ENCODE data around the gene DLG1. TPM values are rescaled to one million over a fixed set of nuclear protein-coding genes. Genes with fewer than 3 reads are reported as not detected.

The DLG1 gene
- polyA plus RNA-seq, 4 donors: 25.5 to 68.9 (median 39.7) TPM

DNA sequence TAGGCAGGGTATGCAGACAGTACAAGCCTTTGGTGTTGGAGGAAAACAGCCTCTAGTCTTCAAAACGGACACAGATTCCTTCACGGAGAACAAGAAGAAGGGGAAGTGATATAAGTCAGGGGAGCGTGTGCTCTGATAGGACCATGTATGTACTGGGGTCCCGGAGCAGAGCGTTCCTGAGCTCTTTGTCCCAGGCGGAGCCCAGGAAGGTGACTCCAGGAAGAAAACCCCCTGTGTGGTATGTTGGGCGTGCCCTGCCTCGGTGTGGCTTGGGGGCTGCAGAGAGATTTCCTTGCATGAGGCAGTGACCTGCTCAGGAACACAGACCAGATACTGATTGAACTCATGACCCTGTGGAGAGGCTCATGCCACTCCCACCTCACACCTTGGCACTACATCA is 290.5 kb downstream of the DLG1 start:
- H3K36me3 ChIP-seq (ENCODE audit: control insufficient read depth in 3 of 3, insufficient read depth in 2 of 3, low read depth in 1 of 3, low read length in 3 of 3): peaks cover 0 to 88% (median 0%) of the 10 kb centered on the region in 3 donors
- peaks cover 0 to 40% (median 0%) of the 10 kb centered on the region in 3 donors for H3K4me1 ChIP-seq (ENCODE audit: control insufficient read depth in 3 of 3, insufficient read depth in 2 of 3, low read depth in 1 of 3, low read length in 2 of 3)
- no peaks in the 10 kb centered on the region for H3K9me3 ChIP-seq (ENCODE audit: control insufficient read depth in 2 of 2, insufficient read depth in 1 of 2, low read depth in 1 of 2, low read length in 1 of 2)
- peak overlapping the region in 1 of 3 donors; percentile 62 for H3K27ac ChIP-seq (ENCODE audit: low read depth in 1 of 3, low read length in 2 of 3)
- WGBS, 3 donors: 79 to 87% (median 84%) methylated on average over 8 of the region's 8 CpGs
- H3K27me3 ChIP-seq (ENCODE audit: control insufficient read depth in 3 of 3, insufficient read depth in 3 of 3, low read length in 3 of 3): no peaks in the 10 kb centered on the region
- no peak for DNase-seq
- H3K4me3 ChIP-seq (ENCODE audit: low read depth in 1 of 3, low read length in 3 of 3): no peak overlapping the region
- no peak for FAIRE-seq

DNA sequence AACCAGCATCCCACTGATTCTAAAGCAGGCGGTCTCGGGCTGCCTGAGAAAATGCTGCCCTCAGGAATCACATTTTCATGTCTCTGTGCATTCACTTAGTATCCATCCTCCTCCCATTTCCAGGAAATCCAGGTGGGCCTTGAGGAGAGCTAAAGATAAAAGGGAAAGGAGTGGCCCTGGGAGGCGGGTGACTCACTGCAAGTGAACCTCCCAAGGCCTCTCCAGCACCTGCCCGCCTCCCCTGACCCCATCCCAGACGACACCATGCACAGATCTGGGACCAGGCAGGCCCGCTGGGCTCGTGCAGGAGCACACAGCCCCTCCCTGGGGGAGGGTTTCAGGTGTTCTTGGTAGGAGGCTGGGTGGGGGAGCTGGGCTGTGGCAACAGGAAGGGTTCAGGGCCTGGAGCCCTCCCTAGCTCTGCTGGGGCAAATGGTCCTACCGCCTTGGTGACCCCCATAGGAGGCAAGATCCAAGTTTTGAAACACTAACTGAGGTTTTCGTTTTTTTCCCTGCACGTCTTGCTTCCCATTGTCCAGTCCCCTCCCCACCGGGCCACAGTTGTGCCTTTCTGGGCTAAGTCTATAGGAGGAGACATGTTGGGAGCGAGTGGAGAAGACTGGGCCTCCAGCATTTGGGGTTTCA is 291.0 kb downstream of the DLG1 start:
- Histone ChIP-seq H3K27me3 (ENCODE audit: control insufficient read depth in 3 of 3, insufficient read depth in 3 of 3, low read length in 3 of 3) (no peaks in the 10 kb centered on the region), H3K27ac (ENCODE audit: low read depth in 1 of 3, low read length in 2 of 3) (peak overlapping the region in 1 of 3 donors; percentile 62), H3K4me1 (ENCODE audit: control insufficient read depth in 3 of 3, insufficient read depth in 2 of 3, low read depth in 1 of 3, low read length in 2 of 3) (peaks cover 0 to 40% (median 0%) of the 10 kb centered on the region in 3 donors), H3K4me3 (ENCODE audit: low read depth in 1 of 3, low read length in 3 of 3) (no peak overlapping the region), H3K9me3 (ENCODE audit: control insufficient read depth in 2 of 2, insufficient read depth in 1 of 2, low read depth in 1 of 2, low read length in 1 of 2) (no peaks in the 10 kb centered on the region), H3K36me3 (ENCODE audit: control insufficient read depth in 3 of 3, insufficient read depth in 2 of 3, low read depth in 1 of 3, low read length in 3 of 3) (peaks cover 0 to 86% (median 0%) of the 10 kb centered on the region in 3 donors)
- DNase-seq: peak; percentile 56 to 81
- no peak for FAIRE-seq
- 47 to 69% (median 63%) methylated on average over 12 of the region's 12 CpGs for WGBS, 3 donors

- Histone ChIP-seq H3K9me3 (ENCODE audit: control insufficient read depth in 2 of 2, insufficient read depth in 1 of 2, low read depth in 1 of 2, low read length in 1 of 2) (no peaks in the 10 kb centered on the region), H3K36me3 (ENCODE audit: control insufficient read depth in 3 of 3, insufficient read depth in 2 of 3, low read depth in 1 of 3, low read length in 3 of 3) (peaks cover 0 to 85% (median 0%) of the 10 kb centered on the region in 3 donors), H3K4me3 (ENCODE audit: low read depth in 1 of 3, low read length in 3 of 3) (no peak overlapping the region), H3K27me3 (ENCODE audit: control insufficient read depth in 3 of 3, insufficient read depth in 3 of 3, low read length in 3 of 3) (no peaks in the 10 kb centered on the region), H3K27ac (ENCODE audit: low read depth in 1 of 3, low read length in 2 of 3) (peak overlapping the region in 1 of 3 donors; percentile 10), H3K4me1 (ENCODE audit: control insufficient read depth in 3 of 3, insufficient read depth in 2 of 3, low read depth in 1 of 3, low read length in 2 of 3) (peaks cover 0 to 40% (median 0%) of the 10 kb centered on the region in 3 donors)
- 91 to 93% (median 92%) methylated on average over 5 of the region's 5 CpGs for WGBS, 3 donors
- FAIRE-seq (no peak), DNase-seq (no peak)
Measured at GRCh38 chr3:197006860-197007259, 291.6 kb downstream of the DLG1 start.

GRCh38 chr3:197006446-197006845 is 292.0 kb downstream of the DLG1 start:
- no peaks in the 10 kb centered on the region for H3K27me3 ChIP-seq (ENCODE audit: control insufficient read depth in 3 of 3, insufficient read depth in 3 of 3, low read length in 3 of 3)
- FAIRE-seq (no peak), DNase-seq (no peak)
- WGBS, 3 donors: 72 to 85% (median 82%) methylated on average over 11 of the region's 11 CpGs
- H3K36me3 ChIP-seq (ENCODE audit: control insufficient read depth in 3 of 3, insufficient read depth in 2 of 3, low read depth in 1 of 3, low read length in 3 of 3): peaks cover 0 to 85% (median 0%) of the 10 kb centered on the region in 3 donors
- H3K4me3 ChIP-seq (ENCODE audit: low read depth in 1 of 3, low read length in 3 of 3): no peak overlapping the region
- H3K9me3 ChIP-seq (ENCODE audit: control insufficient read depth in 2 of 2, insufficient read depth in 1 of 2, low read depth in 1 of 2, low read length in 1 of 2): no peaks in the 10 kb centered on the region
- peaks cover 0 to 40% (median 0%) of the 10 kb centered on the region in 3 donors for H3K4me1 ChIP-seq (ENCODE audit: control insufficient read depth in 3 of 3, insufficient read depth in 2 of 3, low read depth in 1 of 3, low read length in 2 of 3)
- H3K27ac ChIP-seq (ENCODE audit: low read depth in 1 of 3, low read length in 2 of 3): peak overlapping the region in 1 of 3 donors; percentile 10

DNA sequence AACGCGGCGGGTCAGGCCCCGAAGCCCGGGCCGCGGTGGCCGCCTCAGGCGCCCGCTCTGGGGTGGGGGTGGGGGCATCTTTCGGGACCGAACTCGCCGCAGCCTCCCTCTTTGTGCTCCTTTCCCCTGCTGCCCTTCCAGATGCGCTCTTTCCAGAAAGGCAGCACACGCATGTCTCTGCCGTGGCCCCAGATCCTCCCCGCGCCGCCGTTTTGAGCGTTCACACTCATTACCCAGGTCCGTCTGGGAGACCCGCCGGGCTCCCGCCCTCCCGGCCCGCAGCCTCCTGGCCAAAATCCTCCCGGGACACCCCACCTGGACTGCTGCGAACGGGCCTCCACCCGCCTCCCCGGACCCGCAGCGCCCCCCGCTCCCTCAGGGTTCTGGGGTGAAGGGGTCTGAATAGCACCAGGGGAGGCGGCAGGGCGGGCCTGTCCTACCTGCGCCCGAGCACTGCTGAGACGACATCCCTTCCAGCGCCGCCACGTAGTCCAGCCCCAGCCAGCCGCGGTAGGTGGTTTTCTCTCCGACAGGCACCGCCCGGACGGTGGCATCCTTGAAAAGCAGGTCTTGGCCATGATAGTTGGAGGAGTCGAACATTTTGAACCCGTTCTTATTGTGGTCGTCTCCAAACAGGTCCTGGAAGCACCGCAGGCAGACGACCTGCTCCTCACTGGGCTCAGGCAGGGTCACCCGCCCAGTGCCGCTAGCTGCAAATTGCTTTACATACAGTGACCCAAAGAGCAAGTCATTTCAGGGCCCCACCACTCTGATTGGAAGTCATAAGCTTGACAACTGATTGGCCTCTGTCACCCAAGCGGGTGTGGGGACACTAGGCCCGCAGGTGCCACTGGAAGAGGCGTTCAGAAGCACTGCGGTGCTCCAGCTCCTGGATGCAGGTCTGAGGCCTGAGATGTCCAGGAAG is 294.7 kb downstream of the DLG1 start:
- Histone ChIP-seq H3K4me3 (ENCODE audit: low read depth in 1 of 3, low read length in 3 of 3) (peak overlapping the region; percentile 48 to 69 (median 62)), H3K9me3 (ENCODE audit: control insufficient read depth in 2 of 2, insufficient read depth in 1 of 2, low read depth in 1 of 2, low read length in 1 of 2) (peaks cover 0 to 7% of the 10 kb centered on the region in 2 donors), H3K27me3 (ENCODE audit: control insufficient read depth in 3 of 3, insufficient read depth in 3 of 3, low read length in 3 of 3) (no peaks in the 10 kb centered on the region), H3K36me3 (ENCODE audit: control insufficient read depth in 3 of 3, insufficient read depth in 2 of 3, low read depth in 1 of 3, low read length in 3 of 3) (peaks cover 0 to 78% (median 0%) of the 10 kb centered on the region in 3 donors), H3K4me1 (ENCODE audit: control insufficient read depth in 3 of 3, insufficient read depth in 2 of 3, low read depth in 1 of 3, low read length in 2 of 3) (peaks cover 0 to 40% (median 0%) of the 10 kb centered on the region in 3 donors), H3K27ac (ENCODE audit: low read depth in 1 of 3, low read length in 2 of 3) (peak overlapping the region in 2 of 3 donors; percentile 71 to 91)
- WGBS, 3 donors: 11 to 19% (median 18%) methylated on average over 46 to 61 of the region's 61 CpGs
- peak; percentile 43 to 69 for DNase-seq
- FAIRE-seq: no peak

DNA sequence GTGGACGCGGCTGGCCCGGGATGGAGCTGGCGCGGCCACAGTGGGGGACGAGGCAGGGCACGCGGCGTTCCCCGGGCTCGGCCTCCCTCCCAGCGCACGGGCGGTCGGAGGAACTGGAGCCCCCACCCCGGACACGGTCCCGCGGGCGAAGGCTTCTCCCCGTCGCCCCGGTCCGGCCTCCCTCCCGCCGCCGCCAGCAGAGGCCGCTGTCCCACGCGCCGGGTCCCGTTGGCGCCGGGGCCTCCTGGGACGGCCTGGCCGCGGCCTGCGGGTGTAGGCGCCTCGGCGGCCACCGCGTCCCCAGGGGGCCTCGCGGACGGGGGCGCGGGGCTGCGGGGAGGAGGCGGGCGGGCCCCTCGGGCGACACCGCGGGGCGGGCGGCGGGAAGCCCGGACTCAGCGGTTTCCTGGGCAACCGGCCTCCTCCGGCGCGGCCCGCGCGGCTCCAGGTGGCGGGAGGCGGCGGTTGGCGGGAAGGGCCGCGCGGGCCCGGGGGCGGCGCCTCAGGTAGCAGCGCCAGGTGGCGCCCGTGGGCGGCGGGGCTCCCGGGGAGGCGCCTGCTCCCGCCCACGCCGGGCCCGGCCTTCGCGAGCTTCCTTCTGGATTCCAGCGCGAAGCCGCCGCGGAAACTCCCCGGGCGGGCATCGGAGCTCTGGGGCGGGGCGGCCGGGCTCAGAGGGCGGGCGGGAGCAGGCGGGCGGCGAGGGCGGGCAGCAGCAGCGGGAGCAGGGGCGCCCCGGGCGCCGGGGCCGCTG is 295.5 kb downstream of the DLG1 start:
- Histone ChIP-seq H3K36me3 (ENCODE audit: control insufficient read depth in 3 of 3, insufficient read depth in 2 of 3, low read depth in 1 of 3, low read length in 3 of 3) (peaks cover 0 to 73% (median 0%) of the 10 kb centered on the region in 3 donors), H3K9me3 (ENCODE audit: control insufficient read depth in 2 of 2, insufficient read depth in 1 of 2, low read depth in 1 of 2, low read length in 1 of 2) (peaks cover 0 to 8% of the 10 kb centered on the region in 2 donors), H3K27ac (ENCODE audit: low read depth in 1 of 3, low read length in 2 of 3) (peak overlapping the region; percentile 12 to 71 (median 52)), H3K27me3 (ENCODE audit: control insufficient read depth in 3 of 3, insufficient read depth in 3 of 3, low read length in 3 of 3) (no peaks in the 10 kb centered on the region), H3K4me1 (ENCODE audit: control insufficient read depth in 3 of 3, insufficient read depth in 2 of 3, low read depth in 1 of 3, low read length in 2 of 3) (peaks cover 0 to 38% (median 0%) of the 10 kb centered on the region in 3 donors), H3K4me3 (ENCODE audit: low read depth in 1 of 3, low read length in 3 of 3) (peak overlapping the region; percentile 48 to 69 (median 62))
- DNase-seq (peak; percentile 88 to 94), FAIRE-seq (no peak)
- WGBS, 3 donors: 0 to 1% (median 1%) methylated on average over 35 to 113 of the region's 113 CpGs

GRCh38 chr3:197001972-197002700 is 296.3 kb downstream of the DLG1 start:
- no peak for DNase-seq

More at GRCh38 chr3:197001972-197002700, 296.3 kb downstream of the DLG1 start:
- 43 to 76% (median 59%) methylated on average over 47 to 55 of the region's 55 CpGs for WGBS, 3 donors
- Histone ChIP-seq H3K4me1 (ENCODE audit: control insufficient read depth in 3 of 3, insufficient read depth in 2 of 3, low read depth in 1 of 3, low read length in 2 of 3) (peaks cover 0 to 30% (median 0%) of the 10 kb centered on the region in 3 donors), H3K9me3 (ENCODE audit: control insufficient read depth in 2 of 2, insufficient read depth in 1 of 2, low read depth in 1 of 2, low read length in 1 of 2) (peaks cover 0 to 8% of the 10 kb centered on the region in 2 donors), H3K27ac (ENCODE audit: low read depth in 1 of 3, low read length in 2 of 3) (peak overlapping the region in 2 of 3 donors; percentile 32 to 52), H3K36me3 (ENCODE audit: control insufficient read depth in 3 of 3, insufficient read depth in 2 of 3, low read depth in 1 of 3, low read length in 3 of 3) (peaks cover 0 to 71% (median 0%) of the 10 kb centered on the region in 3 donors), H3K27me3 (ENCODE audit: control insufficient read depth in 3 of 3, insufficient read depth in 3 of 3, low read length in 3 of 3) (no peaks in the 10 kb centered on the region), H3K4me3 (ENCODE audit: low read depth in 1 of 3, low read length in 3 of 3) (peak overlapping the region; percentile 23 to 62 (median 48))
- no peak for FAIRE-seq

All from small intestine (tissue), 7 donors.